Thyroid gland (tissue), 4 donors: ENCODE results near the gene PINK1. TPM values are rescaled to one million over a fixed set of nuclear protein-coding genes. Genes with fewer than 3 reads are reported as not detected.
A peak's percentile ranks its signal among the peaks of the same experiment; 100 is the strongest.

ENCODE experiments used
- DNase-seq, 2 donors: peaks; one replicate each; pipeline ENCODE4 v3.0.0-alpha.2; 2019
- H3K27ac ChIP-seq, 3 donors: fragments of 200-600 bp; sonication (generic); 1 replicate in 2 of 3; 2 replicates in 1 of 3; pipeline ENCODE4 v1.5.1; 2016 to 2019; ENCODE audit warnings: mild to moderate bottlenecking in 1 of 3, moderate library complexity in 1 of 3
- H3K27me3 ChIP-seq: fragments of 200-600 bp; sonication (generic); one replicate; pipeline ENCODE4 v1.5.1; 2019
- H3K36me3 ChIP-seq, 2 donors: fragments of 200-600 bp; sonication (generic); one replicate each; pipeline ENCODE4 v1.5.1; 2016 to 2019
- H3K4me1 ChIP-seq, 2 donors: fragments of 200-600 bp; sonication (generic); one replicate each; pipeline ENCODE4 v1.5.1; 2017 to 2019
- H3K4me3 ChIP-seq, 3 donors: fragments of 200-600 bp; sonication (generic); replicated peaks in 1 of 3; 1 replicate in 2 of 3; 2 replicates in 1 of 3; pipeline ENCODE4 v1.5.1; 2016; ENCODE audit warnings: mild to moderate bottlenecking in 1 of 3
- H3K9me3 ChIP-seq: fragments of 200-600 bp; sonication (generic); one replicate; pipeline ENCODE4 v1.5.1; 2017
- CTCF ChIP-seq, 6 experiments: fragments of 200-600 bp in 3 of 6; fragments of 450-650 bp in 3 of 6; sonication (generic) in 3 of 6; IDR thresholded peaks; one replicate each; pipeline ENCODE4 v1.5.1; 2016 to 2019; ENCODE audit warnings: antibody characterized with exemption in 6 of 6, mild to moderate bottlenecking in 2 of 6, inconsistent platforms in 1 of 6, moderate library complexity in 1 of 6
- POLR2A ChIP-seq, 2 donors: fragments of 450-650 bp; IDR thresholded peaks; one replicate each; pipeline ENCODE4 v1.6.1; 2017; ENCODE audit warnings: antibody characterized with exemption in 2 of 2, mild to moderate bottlenecking in 2 of 2, moderate library complexity in 1 of 2
- WGBS, 2 donors: methylation state at CpG; one replicate each; pipeline ENCODE4 v1.1.5; 2017; 5-methylcytosine and 5-hydroxymethylcytosine counted together
- intact Hi-C: fragments of 100-400 bp; cut with DNase I; formaldehyde crosslinking; loops from one replicate; pipeline ENCODE4 v1.15.1; 2023
- total RNA-seq, 4 donors: library from RNA; depleted of rRNA; stranded (reverse); fragments of >200 nt; gene quantifications; one replicate each; pipeline ENCODE4 v1.2.3, GENCODE V29; 2016

Gene PINK1
- total RNA-seq, 4 donors from 2014 or later = 144 to 171 (median 151) TPM

- H3K27ac ChIP-seq = no peak overlapping the region
- H3K4me3 ChIP-seq = no peak overlapping the region
- intact Hi-C loops = no loop called here
- TF ChIP-seq POLR2A (IDR thresholded peaks at IDR 0.05) (no peak), CTCF (IDR thresholded peaks at IDR 0.05) (no peak)
- WGBS, 2 donors = 71 to 78% methylated on average over 21 of the region's 24 CpGs
- H3K27me3 ChIP-seq = no peaks in the 10 kb centered on the region
- no peaks in the 10 kb centered on the region for H3K36me3 ChIP-seq
- H3K9me3 ChIP-seq = no peaks in the 10 kb centered on the region
- peaks cover 0 to 10% of the 10 kb centered on the region in 2 donors for H3K4me1 ChIP-seq
- no peak for DNase-seq
Measured at GRCh38 chr1:20682571-20683236, 49.4 kb downstream of the PINK1 start.

GRCh38 chr1:20683614-20684013 lies 50.4 kb downstream of the PINK1 start:
- intact Hi-C loops = no loop called here
- no peak for TF ChIP-seq POLR2A (IDR thresholded peaks at IDR 0.05)
- TF ChIP-seq CTCF (IDR thresholded peaks at IDR 0.05) = no peak
- no peaks in the 10 kb centered on the region for H3K9me3 ChIP-seq
- WGBS, 2 donors = 79 to 84% methylated on average over 10 of the region's 10 CpGs
- H3K36me3 ChIP-seq = no peaks in the 10 kb centered on the region
- H3K27ac ChIP-seq = peak overlapping the region in 1 of 3 donors; percentile 8
- no peak overlapping the region for H3K4me3 ChIP-seq
- H3K27me3 ChIP-seq = no peaks in the 10 kb centered on the region
- no peak for DNase-seq
- peaks cover 0 to 14% of the 10 kb centered on the region in 2 donors for H3K4me1 ChIP-seq

GRCh38 chr1:20684050-20684620 lies 50.9 kb downstream of the PINK1 start:
- no peaks in the 10 kb centered on the region for H3K36me3 ChIP-seq
- no peaks in the 10 kb centered on the region for H3K27me3 ChIP-seq
- WGBS, 2 donors = 62 to 86% methylated on average over 11 to 12 of the region's 13 CpGs
- intact Hi-C loops = no loop called here
- H3K4me1 ChIP-seq = peaks cover 0 to 19% of the 10 kb centered on the region in 2 donors
- no peak for DNase-seq
- H3K27ac ChIP-seq = peak overlapping the region; percentile 72 to 76 (median 74)
- H3K4me3 ChIP-seq = no peak overlapping the region
- H3K9me3 ChIP-seq = no peaks in the 10 kb centered on the region
- no peak for TF ChIP-seq POLR2A (IDR thresholded peaks at IDR 0.05)
- TF ChIP-seq CTCF (IDR thresholded peaks at IDR 0.05) = no peak

GRCh38 chr1:20684651-20685050 lies 51.4 kb downstream of the PINK1 start:
- Histone ChIP-seq H3K4me3 (peak overlapping the region in 1 of 3 donors; percentile 13), H3K27me3 (no peaks in the 10 kb centered on the region), H3K9me3 (no peaks in the 10 kb centered on the region), H3K4me1 (peaks cover 0 to 21% of the 10 kb centered on the region in 2 donors), H3K36me3 (no peaks in the 10 kb centered on the region), H3K27ac (peak overlapping the region; percentile 72 to 76 (median 74))
- 89 to 90% methylated on average over 6 to 14 of the region's 14 CpGs for WGBS, 2 donors
- TF ChIP-seq POLR2A (IDR thresholded peaks at IDR 0.05) (no peak), CTCF (IDR thresholded peaks at IDR 0.05) (no peak)
- no peak for DNase-seq
- intact Hi-C loops = no loop called here

- peak; percentile 24 to 31 for DNase-seq
- Histone ChIP-seq H3K27me3 (no peaks in the 10 kb centered on the region), H3K27ac (peak overlapping the region; percentile 72 to 76 (median 74)), H3K36me3 (no peaks in the 10 kb centered on the region), H3K9me3 (no peaks in the 10 kb centered on the region), H3K4me3 (peak overlapping the region in 1 of 3 donors; percentile 13), H3K4me1 (peaks cover 0 to 24% of the 10 kb centered on the region in 2 donors)
- intact Hi-C loops = no loop called here
- 80 to 82% methylated on average over 20 to 21 of the region's 21 CpGs for WGBS, 2 donors
- TF ChIP-seq CTCF (IDR thresholded peaks at IDR 0.05) (no peak), POLR2A (IDR thresholded peaks at IDR 0.05) (peak in 1 of 2 donors; percentile 29)
Measured at GRCh38 chr1:20685099-20685662, 51.9 kb downstream of the PINK1 start.
